NCI-H524 (cell line): ENCODE measurements around the gene ARID4B.

Experiments
- DNase-seq, 2 experiments: peaks; one replicate each; lab custom pipeline; 2025; lab: John Stamatoyannopoulos, UW

The ARID4B gene

DNA sequence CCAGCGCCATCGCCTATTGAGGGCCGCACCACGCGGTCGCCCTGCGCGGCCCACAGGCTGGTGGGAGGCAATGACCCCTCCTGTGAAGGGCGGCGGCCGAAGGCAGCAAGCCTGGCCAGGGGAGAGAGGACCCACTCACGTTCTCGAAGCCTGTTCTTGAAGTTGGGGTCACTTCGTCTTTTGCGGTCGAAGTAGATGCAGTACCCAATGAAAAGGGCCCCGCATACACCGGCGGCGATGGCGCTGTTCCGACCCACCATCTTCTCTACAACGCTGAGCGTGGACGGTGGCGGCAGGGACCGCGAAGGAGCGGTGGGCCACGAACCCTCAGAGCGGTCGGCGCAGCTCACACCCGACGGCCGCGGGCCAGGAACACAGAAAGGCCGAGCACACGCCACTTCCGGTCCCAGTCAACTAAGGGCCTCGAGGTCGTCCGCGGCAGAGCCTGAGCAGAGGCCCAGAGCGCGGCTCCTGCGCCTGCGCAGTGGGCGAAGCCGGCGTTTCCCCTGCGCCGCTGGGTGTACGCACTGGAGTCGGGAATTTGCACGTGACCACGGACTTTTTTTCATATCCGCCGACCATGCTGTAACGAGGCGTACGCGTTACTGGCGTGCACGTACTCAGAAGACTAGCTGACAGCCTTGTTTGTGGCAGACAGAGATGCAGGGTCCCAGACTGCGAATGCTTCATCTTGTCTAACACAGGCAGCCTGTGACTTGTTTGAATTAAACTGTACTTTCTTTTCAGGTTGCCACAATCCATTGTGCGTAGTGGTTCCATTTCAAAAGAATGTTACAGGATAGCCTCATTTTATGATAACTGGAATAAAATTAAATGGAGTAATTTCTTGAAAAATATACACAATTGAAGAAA, 199.3 kb downstream of the ARID4B start, which contains the start of gene TOMM20:
Gene TOMM20, minus strand, starts transcription at position 382 of the 873 bp plus-strand sequence. Its CDS starts 122 bp downstream, at position 260.
- DNase-seq, result peak; percentile 94 to 98

DNA sequence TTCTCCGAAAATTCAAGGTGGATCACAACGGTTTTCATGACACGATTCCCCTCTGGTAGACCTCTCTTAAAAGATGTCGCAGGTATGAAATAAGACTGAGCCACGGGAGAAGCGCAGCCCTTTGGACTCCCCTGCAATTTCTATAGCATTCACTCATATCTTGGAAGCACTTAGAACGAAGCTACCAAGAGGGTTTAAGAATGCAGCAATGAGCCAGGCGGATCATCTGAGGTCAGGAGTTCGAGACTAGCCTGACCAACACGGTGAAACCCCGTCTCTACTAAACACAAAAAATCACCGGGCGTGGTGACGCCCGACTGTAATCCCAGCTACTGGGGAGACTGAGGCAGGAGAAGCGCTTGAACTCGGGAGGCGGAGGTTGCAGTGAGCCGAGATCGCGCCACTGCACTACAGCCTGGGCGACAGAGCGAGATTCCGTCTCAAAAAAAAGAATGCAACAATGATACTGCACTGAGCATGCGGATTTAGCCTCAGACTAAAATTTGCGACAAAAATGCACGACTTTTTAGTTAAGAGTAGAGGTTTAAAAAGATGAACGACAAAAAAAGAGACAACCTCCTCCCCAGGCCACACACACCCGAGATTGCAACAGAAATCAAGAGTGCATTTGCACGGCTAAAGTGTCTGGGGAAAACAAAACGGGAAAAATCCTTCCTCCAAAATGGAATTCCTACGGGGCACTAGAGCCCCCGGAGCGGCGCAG, 200.1 kb downstream of the ARID4B start:
- peak in 1 of 2 experiments; percentile 19 for DNase-seq

DNA sequence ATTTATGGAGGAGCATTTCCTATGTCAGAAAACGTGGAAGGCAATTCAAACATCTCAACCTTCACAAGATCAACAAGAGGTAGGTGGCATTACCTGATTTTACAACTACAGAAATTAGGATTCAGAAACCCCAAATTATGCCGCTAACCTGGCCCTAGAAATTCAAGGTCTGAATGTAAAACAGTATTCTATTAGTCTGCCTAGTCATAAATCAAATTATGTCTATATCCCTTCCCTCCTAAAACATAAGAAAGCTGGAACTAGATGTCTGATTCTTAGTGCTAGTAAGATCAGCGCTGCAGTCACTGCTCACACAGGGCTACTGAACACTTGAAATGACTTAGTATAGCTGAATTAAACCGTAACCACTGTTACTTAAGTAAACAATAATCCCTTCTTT, 200.8 kb downstream of the ARID4B start:
- DNase-seq, result no peak

DNA sequence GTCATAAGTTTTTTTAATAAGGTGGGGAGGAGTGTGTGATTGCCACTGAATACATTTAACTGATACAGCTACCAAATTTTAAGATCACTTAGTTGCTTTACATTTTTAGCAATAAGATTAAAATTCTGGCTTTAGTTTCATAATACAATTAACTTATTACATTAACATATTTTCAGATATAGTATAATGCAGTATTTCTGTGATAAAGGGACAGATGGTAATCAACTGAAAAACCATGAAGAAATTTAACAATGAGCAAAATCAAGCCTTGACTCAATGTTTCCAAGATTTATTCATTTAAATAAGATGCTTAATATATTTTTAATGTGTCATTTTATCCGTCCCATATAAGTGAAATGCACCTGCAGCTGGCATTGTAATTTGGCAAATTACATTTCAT, 203.3 kb downstream of the ARID4B start:
- DNase-seq, result no peak

DNA sequence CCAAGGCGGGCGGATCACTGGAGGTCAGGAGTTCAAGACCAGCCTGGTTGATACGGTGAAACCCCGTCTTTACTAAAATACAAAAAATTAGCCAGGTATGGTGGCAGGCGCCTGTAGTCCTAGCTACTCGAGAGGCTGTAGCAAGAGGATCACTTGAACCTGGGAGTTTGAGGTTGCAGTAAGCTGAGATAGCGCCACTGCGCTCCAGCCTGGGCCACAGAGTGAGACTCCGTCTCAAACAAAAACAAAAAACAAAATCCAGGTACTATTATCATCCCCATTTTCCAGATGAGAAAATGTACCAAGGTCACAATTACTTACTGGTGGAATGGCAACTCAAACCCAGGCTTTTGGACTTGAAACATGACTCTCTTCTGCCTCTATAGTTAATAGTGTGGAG, 203.9 kb downstream of the ARID4B start:
- no peak for DNase-seq

DNA sequence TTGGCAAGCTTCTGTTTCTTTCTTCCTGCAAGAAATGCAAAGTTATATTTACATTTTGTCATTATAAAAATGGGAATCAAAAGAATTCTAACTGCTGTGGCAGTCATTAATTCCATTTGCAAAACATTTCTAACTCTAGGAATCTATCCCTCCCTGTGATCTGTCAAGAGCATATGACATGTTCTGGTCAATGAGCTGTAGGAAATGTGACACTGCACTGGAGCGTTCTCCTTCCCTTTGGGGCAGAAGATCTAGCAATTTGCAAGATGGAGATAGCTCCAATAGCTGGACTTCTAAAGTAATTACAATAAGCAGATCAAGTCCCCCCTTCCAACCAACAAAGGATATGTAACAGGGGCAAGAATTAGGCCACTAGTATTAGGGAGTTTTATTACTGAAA, 205.6 kb downstream of the ARID4B start:
- no peak for DNase-seq
